ENCODE data around the gene LECT2. TPM values are rescaled to one million over a fixed set of nuclear protein-coding genes. Genes with fewer than 3 reads are reported as not detected.

Gene LECT2
- total RNA-seq: not detected
- not detected for polyA plus RNA-seq
- long read RNA-seq, donor 1: 0 reads
- long read RNA-seq, donor 2: 0 reads

DNA sequence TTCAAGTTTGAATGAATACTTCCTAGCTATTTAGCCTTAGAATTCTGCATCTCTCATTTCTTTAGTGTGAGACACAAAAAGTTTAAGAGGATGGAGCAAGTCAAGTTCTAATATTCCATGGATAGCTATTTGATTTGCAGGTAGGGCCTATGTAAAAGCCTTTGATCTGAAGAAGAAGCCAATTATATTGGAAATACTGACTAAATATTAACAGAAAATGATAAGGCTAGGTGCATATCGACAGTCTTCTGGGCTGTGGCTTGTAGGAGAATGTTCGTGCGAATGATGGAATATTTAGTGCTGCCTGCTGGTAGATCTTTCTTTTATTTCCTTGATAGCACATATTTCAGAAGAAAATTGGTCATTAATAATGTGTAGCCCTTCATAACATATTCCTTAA lies at the start of gene LECT2:
Gene LECT2, minus strand, starts transcription at position 85 of the 400 bp plus-strand sequence. CDS start 150 bp downstream, outside the sequence.
- H3K4me3 ChIP-seq: no peak within 1 kb of the TSS
- H3K27me3 ChIP-seq (replicated peaks in 1 of 7): peaks cover 0 to 28% (median 0%) of the 10 kb centered on the region in 7 donors
- TF ChIP-seq CTCF (IDR thresholded peaks at IDR 0.05 in 8 of 11, conservative IDR thresholded peaks at IDR 0.05 in 3 of 11): no peak
- TF ChIP-seq POLR2AphosphoS5 (IDR thresholded peaks at IDR 0.05): no peak
- no peak for TF ChIP-seq POLR2A (IDR thresholded peaks at IDR 0.05)
- intact Hi-C loops (cut with DNase I; ENCODE audit: low total_unique reads): no loop called here
- no peak for DNase-seq
- no peaks in the 10 kb centered on the region for H3K9me3 ChIP-seq
- no peak within 1 kb of the TSS for H3K27ac ChIP-seq
- H3K4me1 ChIP-seq: no peaks in the 10 kb centered on the region
- no peaks in the 10 kb centered on the region for H3K36me3 ChIP-seq
- 83 to 98% (median 96%) methylated on average over 3 of the region's 3 CpGs for WGBS, 5 donors

- H3K36me3 ChIP-seq: no peaks in the 10 kb centered on the region
- TF ChIP-seq CTCF (IDR thresholded peaks at IDR 0.05 in 8 of 11, conservative IDR thresholded peaks at IDR 0.05 in 3 of 11): no peak
- TF ChIP-seq POLR2A (IDR thresholded peaks at IDR 0.05): no peak
- no peak for TF ChIP-seq POLR2AphosphoS5 (IDR thresholded peaks at IDR 0.05)
- H3K9me3 ChIP-seq: no peaks in the 10 kb centered on the region
- H3K4me1 ChIP-seq: peaks cover 0 to 26% (median 4%) of the 10 kb centered on the region in 6 donors
- no peak overlapping the region for H3K4me3 ChIP-seq
- no peak overlapping the region for H3K27ac ChIP-seq
- H3K27me3 ChIP-seq (replicated peaks in 1 of 7): no peaks in the 10 kb centered on the region
- DNase-seq: no peak
- intact Hi-C loops (cut with DNase I; ENCODE audit: low total_unique reads): no loop called here
- 93 to 97% (median 94%) methylated on average over 3 of the region's 3 CpGs for WGBS, 5 donors
These were observed 49.7 kb upstream of the LECT2 start for GRCh38 chr5:136004436-136004835.

GRCh38 chr5:136001466-136001981 lies 46.7 kb upstream of the LECT2 start:
- H3K4me3 ChIP-seq: no peak overlapping the region
- DNase-seq: no peak
- intact Hi-C loops (cut with DNase I; ENCODE audit: low total_unique reads): no loop called here
- H3K4me1 ChIP-seq: peaks cover 0 to 34% (median 4%) of the 10 kb centered on the region in 6 donors
- TF ChIP-seq CTCF (IDR thresholded peaks at IDR 0.05 in 8 of 11, conservative IDR thresholded peaks at IDR 0.05 in 3 of 11): no peak
- no peak for TF ChIP-seq POLR2AphosphoS5 (IDR thresholded peaks at IDR 0.05)
- TF ChIP-seq POLR2A (IDR thresholded peaks at IDR 0.05): no peak
- H3K27me3 ChIP-seq (replicated peaks in 1 of 7): peaks cover 0 to 4% (median 0%) of the 10 kb centered on the region in 7 donors
- H3K27ac ChIP-seq: peak overlapping the region in 3 of 8 donors; percentile 6 to 57 (median 14)
- 30 to 70% (median 48%) methylated on average over 4 to 5 of the region's 5 CpGs for WGBS, 5 donors
- H3K9me3 ChIP-seq: no peaks in the 10 kb centered on the region
- no peaks in the 10 kb centered on the region for H3K36me3 ChIP-seq

DNA sequence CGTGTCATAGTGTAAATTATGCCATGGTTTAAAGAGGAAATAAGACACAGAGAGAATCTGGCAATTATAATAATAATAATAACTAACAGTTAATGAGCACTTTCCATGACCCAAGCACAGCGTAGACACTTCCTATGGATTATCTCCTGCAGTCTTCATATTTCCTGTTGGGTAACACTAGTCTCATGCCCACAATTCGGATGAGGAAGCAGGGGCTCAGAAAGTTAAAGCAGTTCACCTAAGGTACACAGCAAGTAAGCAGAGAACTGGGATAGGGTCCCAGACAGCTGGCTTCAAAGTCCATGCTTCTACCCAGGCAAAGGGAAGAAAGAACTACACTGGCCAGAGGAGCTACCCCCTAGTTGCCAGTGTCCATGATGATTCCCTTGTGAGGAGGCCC lies 46.1 kb upstream of the LECT2 start:
- H3K4me3 ChIP-seq: no peak overlapping the region
- DNase-seq: no peak
- WGBS, 5 donors: 44 to 73% (median 58%) methylated on average over 3 of the region's 3 CpGs
- TF ChIP-seq POLR2AphosphoS5 (IDR thresholded peaks at IDR 0.05) (no peak), POLR2A (IDR thresholded peaks at IDR 0.05) (no peak), CTCF (IDR thresholded peaks at IDR 0.05 in 8 of 11, conservative IDR thresholded peaks at IDR 0.05 in 3 of 11) (no peak)
- peak overlapping the region in 3 of 8 donors; percentile 6 to 57 (median 14) for H3K27ac ChIP-seq
- intact Hi-C loops (cut with DNase I; ENCODE audit: low total_unique reads): no loop called here
- H3K9me3 ChIP-seq: no peaks in the 10 kb centered on the region
- H3K4me1 ChIP-seq: peaks cover 0 to 34% (median 4%) of the 10 kb centered on the region in 6 donors
- H3K27me3 ChIP-seq (replicated peaks in 1 of 7): peaks cover 0 to 4% (median 0%) of the 10 kb centered on the region in 7 donors
- H3K36me3 ChIP-seq: no peaks in the 10 kb centered on the region

Measured in spleen (tissue), 13 donors.